Fibroblast of mammary gland (primary cell): Measurements from ENCODE around the gene NT5DC3.

Experiments used
- DNase-seq: peaks from one replicate; pipeline ENCODE4 v3.0.0-alpha.2; 2010; ENCODE audit warnings: low read depth
- H3K4me3 ChIP-seq: 2 replicates; pipeline ENCODE4 v1.5.1; 2011; ENCODE audit warnings: low read depth, mild to moderate bottlenecking, low read length, moderate library complexity; ENCODE audit not compliant: control insufficient read depth
- CTCF ChIP-seq: conservative IDR thresholded peaks from 2 replicates; pipeline ENCODE4 v1.5.1; 2011; ENCODE audit warnings: low read depth, low read length, inconsistent platforms; ENCODE audit not compliant: control insufficient read depth, insufficient read depth

The NT5DC3 gene

GRCh38 chr12:103768467-103769123 is 72.4 kb downstream of the NT5DC3 start:
- TF ChIP-seq CTCF = no peak
- no peak overlapping the region for H3K4me3 ChIP-seq
- DNase-seq = no peak

- no peak for TF ChIP-seq CTCF
Measured at GRCh38 chr12:103766028-103766427, 75.0 kb downstream of the NT5DC3 start.

GRCh38 chr12:103765322-103765721 is 75.7 kb downstream of the NT5DC3 start:
- DNase-seq = no peak

More at GRCh38 chr12:103766028-103766427, 75.0 kb downstream of the NT5DC3 start:
- no peak overlapping the region for H3K4me3 ChIP-seq
- no peak for DNase-seq

GRCh38 chr12:103762473-103762872 is 78.6 kb downstream of the NT5DC3 start:
- TF ChIP-seq CTCF = no peak
- no peak overlapping the region for H3K4me3 ChIP-seq
- no peak for DNase-seq

More at GRCh38 chr12:103765322-103765721, 75.7 kb downstream of the NT5DC3 start:
- no peak for TF ChIP-seq CTCF
- H3K4me3 ChIP-seq = no peak overlapping the region

- DNase-seq = no peak
- no peak for TF ChIP-seq CTCF
- no peak overlapping the region for H3K4me3 ChIP-seq
Measured at GRCh38 chr12:103758310-103759089, 82.5 kb downstream of the NT5DC3 start.

GRCh38 chr12:103757248-103757647 is 83.8 kb downstream of the NT5DC3 start:
- TF ChIP-seq CTCF = no peak
- DNase-seq = no peak
- no peak overlapping the region for H3K4me3 ChIP-seq
